Left forelimb (tissue), 1 donor: ENCODE results near the gene ZBTB48.
"Not testable (repeated sequence)": the region's sequence is repeated elsewhere in the genome, so short reads cannot be mapped to it uniquely, and the experiment has no call there.

Source experiments
- DNase-seq: peaks from one replicate; pipeline ENCODE4 v3.0.0-alpha.2; 2018; ENCODE audit warnings: low spot score

ZBTB48 gene

GRCh38 chr1:6579374-6580118, at the start of gene ZBTB48:
Gene ZBTB48, plus strand, starts transcription at chr1:6579994. Its CDS starts 616 bp downstream, at chr1:6580610.
- peak; percentile 100 for DNase-seq

DNA sequence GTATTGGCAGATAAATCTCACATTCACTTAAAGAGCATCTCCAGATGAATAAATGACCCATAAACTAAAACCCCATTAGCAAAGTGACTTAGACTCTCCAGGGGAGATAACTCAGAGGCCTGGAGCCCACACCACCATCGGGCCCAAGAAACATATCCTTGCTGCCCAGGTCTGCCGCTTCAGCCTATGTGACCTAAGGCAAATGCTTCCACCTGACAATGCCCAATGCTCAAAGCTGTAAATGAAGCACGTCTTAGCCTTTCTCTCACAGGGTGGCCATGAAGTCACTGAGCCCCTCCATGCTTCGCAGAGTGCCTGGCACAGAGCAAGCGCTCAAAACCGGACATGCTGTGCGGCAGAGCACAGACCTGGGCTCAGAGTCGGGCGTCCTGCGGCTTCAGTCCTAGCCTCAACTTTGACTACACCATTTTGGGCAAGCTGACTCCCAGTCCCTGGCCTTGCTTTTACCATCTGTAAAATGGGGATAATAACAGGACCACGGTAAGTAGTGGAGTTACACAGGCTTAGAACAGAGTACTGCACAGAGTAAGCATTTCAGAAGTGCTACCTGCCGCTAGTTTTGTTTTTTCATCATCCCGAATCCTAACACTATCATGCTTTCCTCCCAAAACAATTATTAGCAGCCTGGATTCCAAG, 49.2 kb upstream of the ZBTB48 start:
- no peak for DNase-seq

- no peak for DNase-seq
Observed at GRCh38 chr1:6531996-6532395, 47.8 kb upstream of the ZBTB48 start.

DNA sequence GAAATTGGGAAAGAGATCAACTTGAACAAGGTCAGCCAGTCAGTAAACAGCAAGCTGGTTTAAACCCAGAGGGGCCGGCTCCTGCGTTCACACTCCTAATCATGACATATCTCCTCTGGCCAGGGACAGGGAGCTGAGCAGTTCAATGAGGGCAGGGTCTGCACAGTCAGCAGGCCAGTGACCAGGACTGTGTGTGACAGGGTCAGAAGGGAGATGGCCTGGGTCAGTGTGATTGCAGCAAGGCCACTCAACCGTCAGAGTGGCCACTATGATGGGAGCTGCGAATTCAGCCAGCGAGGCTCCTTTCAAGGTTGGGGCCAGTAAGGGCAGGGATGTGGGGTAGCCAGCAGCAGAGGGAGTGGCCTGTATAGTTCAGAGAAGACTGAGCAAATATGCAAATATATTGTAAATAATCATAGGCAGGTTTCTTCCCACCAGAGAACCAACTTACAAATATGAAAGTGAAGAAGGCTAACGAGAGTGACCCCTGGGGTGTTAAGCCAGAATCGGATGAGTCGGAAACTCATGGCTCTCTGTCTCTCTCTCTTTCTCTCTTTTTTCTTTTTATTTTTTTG, 45.5 kb upstream of the ZBTB48 start:
- no peak for DNase-seq

DNA sequence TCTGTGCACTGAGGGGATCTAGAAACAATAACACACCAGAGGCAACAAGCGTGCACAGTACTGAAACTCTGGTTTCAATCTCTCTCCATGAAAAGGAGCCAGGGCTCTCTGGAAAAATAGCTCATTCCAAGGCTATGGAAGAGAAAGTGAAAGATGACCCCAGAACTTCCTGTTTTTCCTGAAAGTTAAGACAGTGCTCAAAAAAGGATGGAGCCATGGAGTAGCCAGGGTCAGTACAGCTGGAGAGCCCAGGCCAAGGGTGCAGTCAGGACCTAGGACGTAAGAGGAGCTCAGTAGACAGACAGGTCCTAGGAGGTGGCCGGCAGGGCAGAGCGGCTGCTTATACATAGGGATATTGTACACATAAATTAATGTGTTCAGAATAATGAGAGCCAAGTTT, 44.6 kb upstream of the ZBTB48 start:
- DNase-seq = no peak

GRCh38 chr1:6536291-6536690, 43.5 kb upstream of the ZBTB48 start:
- DNase-seq = no peak

GRCh38 chr1:6538956-6539355, 40.8 kb upstream of the ZBTB48 start:
- no peak for DNase-seq

GRCh38 chr1:6544831-6545230, 35.0 kb upstream of the ZBTB48 start:
- no peak for DNase-seq

DNA sequence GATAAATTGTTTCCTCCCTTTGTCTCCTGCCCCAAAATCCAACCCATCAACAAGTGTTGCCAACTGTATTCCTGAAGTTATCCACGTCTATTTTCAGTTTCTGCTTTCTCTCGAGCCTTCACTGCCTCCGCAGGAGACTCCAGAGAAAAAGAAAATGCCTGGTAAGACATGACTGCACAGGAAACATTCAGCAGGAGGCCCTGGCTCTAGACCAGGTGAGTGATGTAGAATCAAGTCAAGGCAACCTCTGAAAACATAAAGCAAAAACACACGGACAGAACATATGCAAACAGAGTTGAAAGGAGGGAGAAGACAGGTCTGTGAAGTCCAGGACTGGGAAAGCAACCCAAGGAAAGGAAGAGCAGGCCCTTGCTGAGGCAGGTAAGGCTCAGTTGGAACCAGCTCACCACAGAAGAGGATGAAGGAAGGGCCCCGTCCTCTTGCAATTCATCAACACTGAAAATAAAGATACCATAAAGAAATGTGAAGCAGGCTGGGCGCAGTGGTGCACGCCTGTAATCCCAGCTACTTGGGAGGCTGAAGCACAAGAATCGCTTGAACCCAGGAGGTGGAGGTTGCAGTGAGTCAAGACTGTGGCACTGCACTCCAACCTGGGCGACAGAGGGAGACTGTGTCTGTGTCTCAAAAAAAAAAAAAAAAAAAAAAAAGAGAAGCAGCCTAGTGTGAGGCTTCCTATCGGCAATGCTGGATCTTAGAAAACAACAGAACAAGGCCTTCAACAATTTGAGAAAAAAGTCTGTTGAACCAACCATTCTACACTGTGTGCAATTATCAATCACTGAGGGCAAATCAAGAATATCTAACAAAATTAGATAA, 34.3 kb upstream of the ZBTB48 start:
- no peak for DNase-seq

GRCh38 chr1:6546326-6546725, 33.5 kb upstream of the ZBTB48 start:
- no peak for DNase-seq

- DNase-seq = no peak
Observed at GRCh38 chr1:6547301-6547700, 32.5 kb upstream of the ZBTB48 start.

GRCh38 chr1:6554031-6554906, 25.5 kb upstream of the ZBTB48 start, which contains the start of gene NOL9:
Gene NOL9, minus strand, starts transcription at chr1:6554513. Its CDS starts 11 bp downstream, at chr1:6554502.
- peak; percentile 97 for DNase-seq

- peak; percentile 74 for DNase-seq
Observed at GRCh38 chr1:6554907-6555778, 24.7 kb upstream of the ZBTB48 start, which contains the start of gene TAS1R1. Gene TAS1R1, plus strand, starts transcription at chr1:6555307. Its CDS starts 67 bp downstream, at chr1:6555374.

GRCh38 chr1:6557597-6557996, 22.2 kb upstream of the ZBTB48 start:
- no peak for DNase-seq

GRCh38 chr1:6559161-6559560, 20.6 kb upstream of the ZBTB48 start:
- DNase-seq = not testable (repeated sequence)

DNA sequence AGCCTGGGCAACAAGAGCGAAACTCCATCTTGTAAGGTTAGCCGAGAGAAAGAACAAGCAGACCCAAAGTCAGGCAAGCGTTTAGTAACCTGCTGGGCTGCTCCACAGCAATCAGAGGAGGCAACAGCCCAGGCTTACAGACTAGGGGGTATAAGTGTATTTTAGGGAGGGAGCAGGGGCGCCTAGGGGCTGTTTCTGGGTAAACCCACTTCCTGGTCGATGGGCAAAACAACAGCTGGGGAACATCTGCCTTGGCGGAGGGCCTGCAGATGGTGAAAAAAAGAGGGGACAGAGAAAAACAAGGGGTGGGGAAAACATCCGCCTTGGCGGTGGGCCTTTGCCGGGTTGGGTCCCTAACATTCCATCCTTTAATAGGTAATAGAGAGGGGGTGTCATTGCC, 19.5 kb upstream of the ZBTB48 start:
- DNase-seq = no peak

GRCh38 chr1:6569033-6569432, 10.8 kb upstream of the ZBTB48 start:
- DNase-seq = no peak

DNA sequence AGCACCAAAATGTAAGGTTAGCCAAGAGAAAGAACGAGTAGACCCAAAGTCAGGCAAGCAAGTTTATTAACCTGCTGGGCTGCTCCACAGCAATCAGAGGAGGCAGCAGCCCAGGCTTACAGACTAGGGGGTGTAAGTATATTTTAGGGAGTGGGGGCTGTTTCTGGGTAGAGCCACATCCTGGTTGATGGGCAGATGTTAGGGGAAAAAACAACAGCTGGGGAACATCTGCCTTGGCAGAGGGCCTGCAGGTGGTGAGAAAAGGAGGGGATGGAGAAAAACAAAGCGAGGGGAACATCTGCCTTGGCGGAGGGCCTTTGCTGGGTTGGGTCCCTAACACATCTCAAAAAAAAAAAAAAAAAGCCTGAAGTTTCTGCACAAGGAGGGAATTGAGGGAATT, 9.7 kb upstream of the ZBTB48 start:
- no peak for DNase-seq

DNA sequence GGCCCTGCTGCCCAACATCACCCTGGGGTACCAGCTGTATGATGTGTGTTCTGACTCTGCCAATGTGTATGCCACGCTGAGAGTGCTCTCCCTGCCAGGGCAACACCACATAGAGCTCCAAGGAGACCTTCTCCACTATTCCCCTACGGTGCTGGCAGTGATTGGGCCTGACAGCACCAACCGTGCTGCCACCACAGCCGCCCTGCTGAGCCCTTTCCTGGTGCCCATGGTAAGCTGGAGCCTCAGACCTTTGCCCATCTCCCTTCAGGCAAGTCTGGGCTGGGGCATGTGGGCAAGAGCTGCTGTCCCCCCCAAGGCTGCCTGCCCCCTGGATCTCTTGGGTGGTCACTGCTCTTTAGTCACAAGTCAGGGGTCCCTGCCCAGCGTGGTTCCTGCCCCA, 8.8 kb upstream of the ZBTB48 start:
- DNase-seq = no peak
